Midbrain (tissue), 1 donor: ENCODE results near the gene SAMSN1.
A peak's percentile ranks its signal among the peaks of the same experiment; 100 is the strongest.
"Not testable (repeated sequence)": the region's sequence is repeated elsewhere in the genome, so short reads cannot be mapped to it uniquely, and the experiment has no call there.

Experiments
- DNase-seq: peaks from one replicate; lab custom pipeline; 2025; lab: John Stamatoyannopoulos, UW

SAMSN1 gene

DNA sequence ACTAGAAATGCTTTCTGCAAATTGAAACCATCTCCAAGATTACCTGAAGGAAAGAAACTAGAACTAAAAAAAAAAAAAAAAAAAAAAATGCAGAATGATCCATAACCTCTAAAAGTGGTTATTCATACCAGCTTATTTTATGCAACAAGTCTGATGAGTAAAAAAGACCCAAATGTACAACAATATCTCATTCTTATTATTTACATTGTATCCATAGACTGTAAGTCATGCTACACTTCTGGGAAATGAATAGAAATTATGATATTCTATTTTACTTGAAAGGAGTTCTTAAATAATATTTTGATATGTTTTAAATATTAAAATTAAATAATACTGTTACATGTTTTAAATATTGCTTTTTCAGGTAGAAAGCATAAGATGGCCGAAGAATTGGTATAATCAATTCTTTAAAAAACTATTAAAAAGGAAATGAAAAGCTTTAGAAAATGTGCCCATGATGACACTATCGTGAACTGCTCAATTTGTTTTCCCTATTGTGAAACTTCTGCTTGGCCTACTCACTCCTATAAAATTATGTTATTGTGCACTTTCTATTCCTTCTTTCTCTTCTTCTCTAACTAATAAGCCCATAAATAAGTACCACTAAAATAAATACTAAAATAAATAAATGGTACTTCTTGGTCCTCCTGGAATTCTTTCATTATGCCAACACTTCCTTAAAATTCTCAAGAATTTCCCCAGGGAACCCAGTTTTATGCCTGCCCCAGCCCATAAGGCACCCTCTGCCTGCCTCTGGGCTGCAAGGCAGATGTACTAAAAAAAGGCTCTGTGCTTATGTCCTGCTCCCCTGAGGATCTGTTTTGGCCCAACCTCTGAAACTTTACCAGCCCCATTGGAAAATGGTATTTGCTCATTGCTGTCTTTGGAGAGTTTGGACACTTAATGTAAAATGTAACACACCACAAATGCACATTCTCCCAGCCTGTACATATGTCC lies 18.1 kb downstream of the SAMSN1 start:
- DNase-seq = no peak

DNA sequence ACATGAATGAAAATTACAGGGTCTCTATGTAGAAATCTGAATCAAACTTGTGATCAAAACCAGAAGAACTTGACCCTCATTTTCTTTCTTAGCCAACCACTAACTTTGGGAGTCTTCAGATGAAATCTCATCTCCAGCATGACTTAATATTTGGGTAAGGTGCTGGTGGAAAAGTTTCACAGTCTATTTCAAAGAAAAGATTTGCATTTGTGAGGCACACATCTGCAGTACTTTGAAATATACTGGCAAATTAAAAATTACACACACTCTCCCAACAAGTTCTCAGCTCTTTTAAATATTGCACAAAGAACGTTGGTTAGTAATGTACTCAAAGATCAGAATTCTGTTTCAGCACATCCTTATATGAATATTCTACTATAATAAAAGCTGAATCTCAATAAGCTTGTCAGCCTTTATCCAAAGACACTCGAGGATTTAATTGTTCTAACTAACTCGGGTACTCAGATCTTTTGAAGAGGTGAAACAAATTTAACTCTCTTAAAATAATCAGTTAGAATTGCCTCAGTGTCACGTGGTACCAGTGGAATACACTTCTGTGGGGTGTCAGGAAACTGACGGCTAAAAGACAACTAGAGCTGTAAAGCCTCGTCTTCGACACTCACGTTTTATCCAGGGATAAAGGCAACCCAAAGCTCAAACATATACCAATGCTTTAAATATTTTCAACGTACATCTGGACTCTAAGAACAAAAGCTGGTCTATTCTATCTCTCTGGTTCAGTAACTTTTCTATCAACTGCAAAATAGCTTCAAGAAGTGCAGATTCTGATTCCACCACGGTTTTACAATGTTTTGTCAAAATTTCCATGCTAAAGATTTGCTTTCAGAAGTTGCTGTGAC lies 19.0 kb downstream of the SAMSN1 start:
- no peak for DNase-seq

- DNase-seq = no peak
These were observed 19.9 kb downstream of the SAMSN1 start for GRCh38 chr21:14526199-14526598.

GRCh38 chr21:14523234-14523633 lies 22.9 kb downstream of the SAMSN1 start:
- DNase-seq = no peak

DNA sequence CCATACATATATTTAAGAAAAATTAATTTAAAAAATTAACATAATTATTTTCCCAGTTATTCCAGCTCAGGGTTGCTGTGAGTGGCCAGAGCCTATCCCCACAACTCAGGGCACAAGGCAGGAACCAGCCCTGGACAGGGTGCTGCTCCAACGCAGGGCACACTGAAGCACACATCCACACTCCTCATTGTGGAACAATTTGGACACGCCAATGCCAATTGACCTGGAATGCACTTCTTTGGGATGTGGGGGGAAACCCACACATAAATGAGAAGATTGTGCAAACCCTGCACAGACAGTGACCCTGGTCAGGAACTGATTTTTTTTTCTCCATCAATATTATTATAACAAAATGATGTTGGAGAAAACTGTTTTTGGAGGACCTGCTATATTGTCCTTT lies 23.4 kb downstream of the SAMSN1 start:
- no peak for DNase-seq

DNA sequence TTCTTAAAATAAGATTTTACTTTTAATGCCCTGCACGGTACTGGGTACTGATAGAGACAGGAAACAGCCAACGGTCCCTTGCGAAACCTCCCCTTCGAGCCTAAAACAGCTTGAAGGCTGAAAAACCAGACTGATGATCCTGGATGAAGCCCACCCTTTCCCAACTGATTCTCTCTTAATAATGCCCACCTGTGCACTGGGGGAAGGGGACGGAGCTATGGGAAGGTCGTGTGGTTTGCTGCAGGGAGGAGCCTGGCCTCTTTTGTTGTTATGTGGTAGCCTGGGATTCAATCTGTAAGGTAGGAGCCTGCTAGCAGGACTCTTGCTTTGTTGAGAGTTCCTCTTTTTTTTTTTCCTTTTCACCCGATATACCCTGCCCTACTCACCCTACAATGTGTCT lies 25.6 kb downstream of the SAMSN1 start:
- DNase-seq = no peak

DNA sequence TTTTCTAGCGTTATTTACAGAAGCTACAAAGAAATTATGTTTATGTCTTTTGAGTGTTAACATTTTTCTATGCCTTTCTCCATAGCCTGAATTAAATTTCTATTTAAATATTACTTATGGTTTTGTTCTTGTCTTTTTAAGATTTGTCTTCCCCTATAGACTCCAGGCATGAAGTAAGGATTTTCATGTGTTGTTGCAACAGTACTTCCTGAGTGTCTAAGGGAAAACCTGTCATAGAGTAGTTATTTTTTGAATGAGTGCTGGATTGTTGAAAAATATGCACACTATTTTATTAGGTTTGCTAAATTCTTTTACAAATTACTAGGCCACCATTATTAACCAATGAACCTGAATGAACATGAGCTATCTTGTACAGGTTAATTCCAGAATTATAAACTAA lies 27.1 kb downstream of the SAMSN1 start:
- no peak for DNase-seq

DNA sequence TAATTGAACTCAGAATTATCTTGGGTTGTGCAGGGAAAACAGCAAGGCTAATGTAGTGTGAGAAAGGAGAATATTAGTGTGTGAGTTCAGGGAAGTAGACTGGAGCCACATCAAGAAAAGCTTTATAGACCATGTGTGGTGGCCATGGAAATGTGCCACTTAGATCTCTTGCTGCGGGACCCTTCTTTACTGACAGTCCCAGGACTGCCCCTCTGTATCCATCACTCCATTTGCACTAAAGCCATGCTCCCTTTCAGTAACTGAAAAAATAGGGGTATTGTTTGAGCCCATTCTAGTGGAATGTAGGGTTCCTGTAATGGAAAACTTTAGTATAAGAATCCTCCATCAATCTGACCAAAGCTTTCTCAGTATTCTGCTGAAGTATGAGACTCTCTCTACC lies 32.3 kb downstream of the SAMSN1 start:
- no peak for DNase-seq

DNA sequence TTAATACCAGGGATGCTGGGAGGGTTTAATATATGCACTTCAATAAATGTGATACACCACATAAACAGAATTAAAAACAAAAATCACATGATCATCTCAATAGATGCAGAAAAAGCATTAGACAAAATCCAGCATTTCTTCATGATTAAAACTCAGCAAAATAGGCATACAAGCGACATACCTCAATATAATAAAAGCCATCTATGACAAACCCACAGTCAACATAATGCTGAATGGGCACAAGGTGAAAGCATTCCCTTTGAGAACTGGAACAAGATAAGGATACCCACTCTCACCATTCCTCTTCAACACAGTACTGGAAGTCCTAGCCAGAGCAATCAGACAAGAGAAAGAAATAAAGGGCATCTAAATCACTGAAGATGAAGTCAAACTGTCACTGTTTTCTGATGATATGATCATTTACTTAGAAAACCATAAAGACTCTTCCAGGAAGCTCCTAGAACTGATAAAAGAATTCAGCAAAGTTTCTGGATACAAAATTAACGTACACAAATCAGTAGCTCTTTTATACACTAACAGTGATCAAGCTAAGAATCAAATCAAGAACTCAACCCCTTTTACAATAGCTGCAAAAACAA lies 39.2 kb downstream of the SAMSN1 start:
- not testable (repeated sequence) for DNase-seq

DNA sequence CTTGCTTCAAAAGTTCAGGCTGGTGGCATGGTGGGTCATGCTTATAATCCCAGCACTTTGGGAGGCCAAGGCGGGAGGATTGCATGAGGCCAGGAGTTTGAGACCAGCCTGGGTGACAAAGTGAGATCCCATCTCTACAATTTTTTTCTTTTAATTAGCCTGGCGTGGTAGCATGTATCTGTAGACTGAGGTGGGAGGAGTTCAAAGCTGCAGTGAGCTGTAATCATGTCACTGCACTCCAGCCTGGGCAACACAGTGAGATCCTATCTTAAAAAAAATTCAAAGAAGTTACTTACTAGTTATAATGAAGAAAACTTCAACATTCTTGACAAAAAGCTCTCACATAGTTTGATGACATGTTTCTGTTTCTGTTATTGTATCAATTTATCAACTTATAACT lies 45.2 kb downstream of the SAMSN1 start:
- no peak for DNase-seq

DNA sequence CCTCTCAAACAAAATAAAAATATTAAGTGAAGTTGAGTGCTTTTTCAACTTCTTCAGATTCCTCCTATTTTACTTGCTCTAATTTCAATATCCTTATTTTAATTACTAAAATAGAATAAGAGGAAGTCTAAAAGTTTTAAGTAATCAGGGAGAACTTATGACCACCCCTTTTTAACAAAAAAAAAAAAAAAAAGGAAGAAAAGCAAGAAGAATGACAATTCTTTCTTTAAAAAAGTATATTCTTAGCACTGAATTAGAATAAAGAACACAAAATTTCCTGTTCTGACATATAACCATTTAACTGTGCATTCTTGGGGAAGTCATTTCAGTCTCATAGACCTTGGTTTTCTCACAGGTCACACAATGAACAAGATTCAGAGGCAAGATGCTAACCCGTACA lies 46.8 kb downstream of the SAMSN1 start:
- no peak for DNase-seq

DNA sequence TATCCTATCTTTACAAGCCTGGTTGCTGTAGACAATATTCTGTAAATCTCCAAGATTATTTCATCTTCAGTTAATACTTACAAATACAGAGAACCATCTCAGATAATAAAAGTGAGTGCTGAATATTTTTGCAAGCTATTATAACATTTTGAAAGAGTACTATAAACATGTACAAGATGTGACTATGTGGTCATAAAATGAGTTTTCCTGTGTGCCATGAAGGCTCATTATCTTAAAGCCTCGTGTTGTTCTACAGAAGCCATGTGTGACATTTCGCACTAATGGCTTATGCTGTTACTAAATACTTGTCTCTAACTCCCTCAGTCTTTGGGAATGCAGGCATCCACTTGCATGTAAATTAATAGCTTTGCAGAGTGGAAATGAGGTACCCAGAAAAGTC lies 48.3 kb downstream of the SAMSN1 start:
- DNase-seq = no peak

DNA sequence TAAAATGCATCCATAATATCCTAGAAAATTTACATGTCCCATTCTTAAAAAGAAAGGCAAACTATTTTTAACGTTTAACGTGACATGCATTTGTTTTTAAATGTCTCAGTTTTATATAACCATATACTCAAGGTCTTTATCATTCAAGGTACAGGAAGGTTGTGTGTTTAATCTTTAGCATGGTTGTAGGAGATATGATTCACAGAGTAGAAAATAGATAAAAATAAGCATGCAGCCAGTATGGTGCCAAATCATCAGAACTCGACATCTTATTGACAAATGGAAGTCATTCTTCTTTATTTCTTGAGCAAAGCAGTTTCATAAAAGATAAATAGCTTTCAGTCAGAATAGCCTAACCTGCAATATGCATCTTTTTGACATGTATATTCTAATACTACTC lies 51.0 kb downstream of the SAMSN1 start:
- DNase-seq = no peak

DNA sequence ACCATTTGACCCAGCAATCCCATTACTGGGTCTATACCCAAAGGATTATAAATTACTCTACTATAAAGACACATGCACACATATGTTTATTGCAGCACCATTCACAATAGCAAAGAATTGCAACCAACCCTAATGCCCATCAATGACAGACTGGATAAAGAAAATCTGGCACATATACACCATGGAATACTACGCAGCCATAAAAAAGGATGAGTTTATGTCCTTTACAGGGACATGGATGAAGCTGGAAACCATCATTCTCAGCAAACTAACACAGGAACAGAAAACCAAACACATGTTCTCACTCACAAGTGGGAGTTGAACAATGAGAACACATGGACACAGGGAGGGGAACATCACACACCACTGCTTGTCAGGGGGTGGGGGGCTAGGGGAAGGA lies 51.9 kb downstream of the SAMSN1 start:
- DNase-seq = not testable (repeated sequence)

DNA sequence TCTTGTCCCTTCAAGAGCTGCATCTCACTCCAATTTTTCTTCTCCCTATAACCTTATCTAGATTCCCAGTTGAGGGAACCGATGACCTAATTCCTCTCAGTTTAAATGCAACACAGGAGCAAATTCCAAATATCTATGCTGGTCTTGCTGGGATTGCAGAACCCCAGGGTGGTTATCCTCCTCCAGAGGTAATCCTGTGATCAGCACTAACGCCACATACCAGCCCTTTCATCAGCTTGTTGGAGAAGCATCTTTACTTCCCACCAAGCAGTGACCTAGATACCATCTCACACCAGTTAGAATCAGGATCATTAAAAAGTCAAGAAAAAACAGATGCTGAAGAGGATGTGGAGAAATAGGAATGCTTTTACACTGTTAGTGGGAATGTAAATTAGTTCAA lies 52.4 kb downstream of the SAMSN1 start:
- DNase-seq = no peak

- no peak for DNase-seq
These were observed 53.2 kb downstream of the SAMSN1 start for GRCh38 chr21:14492931-14493330.

DNA sequence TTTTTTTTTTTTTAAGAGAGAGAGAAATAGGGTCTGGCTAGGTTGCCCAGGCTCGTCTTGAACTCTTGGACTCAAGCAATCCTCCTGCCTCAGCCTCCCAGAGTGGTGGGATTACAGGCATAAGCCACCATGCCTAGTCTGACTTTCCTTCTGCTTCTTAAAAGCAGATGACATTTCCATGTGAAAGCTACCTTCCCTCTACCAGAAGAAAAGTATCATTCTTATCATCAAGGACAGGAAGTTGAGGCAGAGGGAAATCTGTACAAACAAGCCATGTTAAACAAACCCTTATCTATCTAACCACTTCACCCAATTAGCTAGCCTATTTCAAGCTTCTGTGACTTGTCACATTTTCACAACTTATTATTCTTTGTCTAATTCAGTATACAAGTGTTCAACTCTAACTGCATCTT lies 54.8 kb downstream of the SAMSN1 start:
- DNase-seq = no peak

DNA sequence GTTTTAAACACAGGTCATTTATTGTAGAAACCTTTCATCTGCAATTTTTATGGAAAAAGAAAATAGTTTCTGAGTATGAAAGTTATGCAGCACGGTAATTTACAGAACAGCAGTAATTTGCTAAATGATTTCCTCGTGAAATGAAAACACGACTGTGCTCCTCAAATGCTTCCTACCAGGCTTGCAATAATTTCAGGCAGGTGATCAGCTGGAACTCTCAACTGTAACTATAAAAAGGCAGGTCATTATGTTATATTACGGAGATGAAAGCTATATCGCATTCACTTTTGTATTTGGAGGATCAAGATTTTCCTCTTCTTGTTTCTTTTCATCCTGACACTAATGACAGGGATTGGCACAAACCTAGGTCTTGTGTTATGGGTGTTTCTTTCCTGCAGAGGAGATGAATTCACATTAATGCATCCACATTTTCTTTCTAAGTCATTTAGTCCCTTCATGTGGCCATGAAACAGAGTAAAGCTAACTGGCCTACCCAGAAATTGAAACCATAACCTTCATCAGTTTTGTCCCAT lies 57.4 kb downstream of the SAMSN1 start:
- no peak for DNase-seq

DNA sequence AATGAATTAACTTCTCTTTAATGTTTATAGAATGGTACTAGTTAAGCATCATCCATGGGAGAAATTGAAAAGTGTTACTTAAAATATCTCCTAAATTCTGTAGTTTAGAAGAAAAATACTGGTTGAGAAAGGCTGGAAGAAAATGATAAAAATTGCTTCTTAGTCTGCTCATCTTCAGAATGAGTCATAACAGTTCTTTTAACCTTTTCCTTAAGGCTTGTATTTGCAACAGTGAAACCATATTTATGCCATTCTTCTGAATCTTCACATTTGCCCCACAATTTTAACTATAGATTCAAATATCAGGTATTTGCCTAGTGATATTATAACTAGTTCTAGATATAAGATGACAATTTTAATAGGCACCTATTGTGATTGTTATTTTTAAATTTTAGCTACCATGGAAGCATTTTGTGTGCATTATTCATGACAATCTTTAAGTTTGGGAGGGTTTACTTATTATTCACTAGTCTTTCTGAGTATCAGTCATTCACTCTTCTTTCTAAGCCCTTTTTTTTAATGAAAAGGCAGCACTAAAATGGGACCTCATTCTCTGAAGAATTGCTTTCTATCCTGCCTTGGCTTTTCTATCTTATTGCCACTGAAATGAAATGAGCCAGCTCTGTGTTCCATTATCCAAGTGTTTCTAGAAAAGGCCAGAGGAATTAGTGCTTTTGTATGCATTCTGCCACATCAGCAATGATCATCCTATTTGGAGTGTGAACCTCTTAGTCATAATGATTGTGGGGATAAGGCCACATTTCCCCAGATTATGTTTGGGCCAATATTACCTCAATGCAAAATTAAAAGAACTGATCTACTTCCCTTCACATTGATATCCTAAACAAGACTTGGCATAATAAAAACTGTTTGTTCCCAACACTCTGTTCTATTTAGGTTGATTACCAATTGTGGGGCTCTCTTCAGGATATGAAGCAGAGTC lies 58.4 kb downstream of the SAMSN1 start:
- peak; percentile 4 for DNase-seq

DNA sequence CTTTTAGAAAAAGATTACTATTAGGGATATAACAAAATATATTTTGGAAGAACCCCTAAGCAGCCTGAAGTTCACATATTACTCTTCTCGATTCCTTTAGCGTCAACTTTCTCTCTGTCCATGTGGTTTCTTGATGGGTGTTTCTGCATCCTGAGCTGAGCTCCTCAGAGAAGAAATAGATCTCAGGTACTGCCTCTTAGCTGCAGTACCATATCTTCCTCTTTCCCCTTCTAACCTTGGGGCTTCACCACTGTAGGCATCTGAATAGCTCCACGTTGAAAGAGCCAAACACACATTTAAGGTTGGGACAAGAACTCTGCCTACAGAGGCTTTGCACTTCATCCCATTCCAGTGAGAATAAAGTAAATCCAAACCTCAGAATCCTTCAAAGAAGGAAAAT lies 59.2 kb downstream of the SAMSN1 start:
- DNase-seq = no peak
